ENCODE measurements around the gene INCA1.

INCA1 gene

DNA sequence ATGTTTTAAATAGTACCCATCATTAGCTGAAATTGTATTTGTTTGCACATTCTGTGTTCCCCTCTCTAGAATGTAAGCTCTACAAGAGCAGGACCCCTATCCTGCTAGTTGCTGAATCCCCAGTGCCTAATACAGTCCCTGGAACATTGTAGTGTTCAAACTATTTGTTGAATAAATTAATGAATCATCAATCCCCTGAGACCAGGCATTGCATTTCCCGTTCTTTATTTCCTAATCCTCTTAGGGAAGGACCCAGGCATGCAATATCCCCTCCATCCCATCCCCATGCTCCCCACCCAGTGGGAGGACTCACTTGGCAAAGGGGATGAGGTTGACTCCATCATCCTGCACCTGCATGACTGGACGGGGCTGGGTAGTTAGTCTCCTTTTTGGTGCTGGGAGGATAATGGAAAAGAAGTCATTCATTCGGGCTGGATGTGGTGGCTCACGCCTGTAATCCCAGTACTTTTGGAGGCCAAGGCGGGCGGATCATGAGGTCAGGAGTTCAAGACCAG is 3.2 kb downstream of the INCA1 start:
- Mint-ChIP-seq H3K4me1 (ENCODE audit: low read depth) (peaks cover 31% of the 10 kb centered on the region), H3K27me3 (no peaks in the 10 kb centered on the region), H3K27ac (no peak overlapping the region), H3K36me3 (ENCODE audit: low read depth) (peaks cover 6% of the 10 kb centered on the region), H3K9me3 (no peaks in the 10 kb centered on the region), H3K4me3 (no peak overlapping the region)

DNA sequence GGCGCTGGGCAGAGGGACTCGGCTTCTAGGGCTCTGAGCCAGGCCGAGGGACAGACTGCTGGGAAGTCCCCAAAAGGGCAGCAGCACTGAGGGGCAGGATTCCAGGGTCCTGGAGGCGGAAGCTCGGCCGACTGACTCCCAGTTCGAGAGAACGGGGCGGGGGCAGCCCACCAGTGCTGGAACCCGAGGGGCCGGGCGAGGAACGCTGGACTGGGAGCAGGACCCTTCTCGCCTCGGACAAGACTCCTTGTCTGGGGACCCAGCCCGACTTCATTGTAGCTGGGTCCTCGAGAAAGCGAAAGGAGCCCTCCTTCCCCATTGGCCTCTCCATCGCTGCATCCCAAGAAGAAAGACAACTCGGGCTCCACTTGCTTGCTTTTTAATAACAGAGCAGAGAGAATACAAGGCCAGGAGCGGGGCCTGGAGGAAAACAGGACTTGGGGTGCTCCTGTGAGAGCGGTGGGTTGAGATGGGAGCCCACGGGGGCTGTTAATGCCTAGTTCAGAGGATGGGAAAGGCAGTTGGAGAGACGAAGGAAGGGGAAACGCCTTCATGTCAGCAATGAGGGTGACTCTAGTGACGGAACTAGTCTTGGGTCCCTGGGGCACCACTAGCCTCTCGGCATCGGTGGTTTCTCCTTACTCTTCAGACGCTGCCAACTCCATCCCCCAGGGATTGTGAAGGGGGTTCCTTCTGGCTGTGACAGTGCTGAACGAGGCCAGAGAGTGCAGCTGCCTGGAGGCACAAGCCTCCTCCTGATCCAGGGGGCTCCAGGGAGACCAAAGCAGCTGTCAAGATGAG is 9.4 kb downstream of the INCA1 start:
- no peaks in the 10 kb centered on the region for H3K27me3 Mint-ChIP-seq
- no peaks in the 10 kb centered on the region for H3K9me3 Mint-ChIP-seq
- H3K27ac Mint-ChIP-seq: peak overlapping the region; percentile 93
- peak overlapping the region; percentile 93 for H3K4me3 Mint-ChIP-seq
- peaks cover 43% of the 10 kb centered on the region for H3K4me1 Mint-ChIP-seq (ENCODE audit: low read depth)
- peaks cover 18% of the 10 kb centered on the region for H3K36me3 Mint-ChIP-seq (ENCODE audit: low read depth)

DNA sequence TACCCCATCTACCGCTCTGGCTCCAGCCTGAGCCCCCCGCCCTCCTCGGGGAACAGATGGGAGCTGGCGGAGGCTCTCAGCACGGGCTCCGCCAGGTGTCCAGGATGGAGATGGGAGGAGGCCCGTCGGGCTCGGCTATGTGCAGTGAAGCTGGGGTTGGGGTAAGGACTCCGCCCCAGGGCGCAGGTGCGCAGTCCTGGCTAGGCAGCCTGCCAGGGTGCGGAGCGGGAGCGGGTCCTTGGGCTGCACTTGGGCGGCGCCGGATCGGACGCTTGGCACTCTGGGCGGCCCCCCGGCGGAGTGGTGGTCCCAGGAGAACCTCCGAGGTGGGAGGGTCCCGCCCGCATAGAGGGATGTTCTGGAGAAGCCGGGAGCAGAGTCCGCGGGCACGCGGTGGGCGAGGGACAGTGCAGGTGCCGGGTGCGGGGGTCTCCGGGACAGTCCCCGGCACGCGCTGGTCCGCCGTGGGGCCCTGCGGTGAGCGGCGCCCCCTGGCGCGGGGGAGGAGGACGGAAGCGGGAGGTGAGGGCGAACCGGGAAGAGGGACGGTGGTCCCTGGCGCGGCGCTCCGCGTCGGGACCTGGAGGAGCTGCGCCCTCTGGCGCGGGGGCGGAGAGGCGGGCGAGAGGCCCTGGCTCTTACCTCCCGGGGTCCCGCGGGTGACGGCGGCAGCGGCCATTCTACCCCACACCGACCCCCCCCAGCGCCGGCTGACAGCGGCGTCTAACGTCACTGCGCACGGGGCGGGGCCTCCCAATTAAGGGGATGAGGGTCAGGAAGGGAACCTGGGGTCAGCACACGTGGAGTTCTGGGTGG is 10.2 kb downstream of the INCA1 start, which contains the start of gene CAMTA2:
Gene CAMTA2 (minus strand): TSS at position 725 of the 816 bp plus-strand sequence. CDS start 1,453 bp downstream, outside the sequence.
- Mint-ChIP-seq H3K27ac (peak within 1 kb of the TSS; percentile 93), H3K27me3 (no peaks in the 10 kb centered on the region), H3K4me3 (peak within 1 kb of the TSS; percentile 93), H3K36me3 (ENCODE audit: low read depth) (peaks cover 26% of the 10 kb centered on the region), H3K9me3 (no peaks in the 10 kb centered on the region), H3K4me1 (ENCODE audit: low read depth) (peaks cover 45% of the 10 kb centered on the region)

DNA sequence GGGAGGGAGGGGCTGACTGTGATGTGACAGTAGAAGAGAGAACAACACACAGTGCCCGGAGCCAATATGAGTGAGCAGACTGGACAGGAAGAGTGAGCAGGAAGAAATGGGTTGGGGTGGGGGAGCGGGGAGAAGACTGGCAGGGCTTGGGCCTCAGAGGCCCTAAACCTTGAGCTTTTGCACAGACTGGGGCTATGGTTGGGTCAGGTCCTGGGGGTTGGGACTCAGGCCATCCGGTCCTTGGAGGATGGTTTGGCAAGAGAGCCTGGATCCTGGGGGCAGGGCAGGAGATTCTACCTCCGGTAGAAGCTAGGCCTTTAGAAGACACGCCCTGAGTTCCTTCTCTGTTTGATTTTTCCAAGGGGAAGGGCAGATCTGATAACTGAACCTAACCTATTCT is 10.9 kb downstream of the INCA1 start:
- Mint-ChIP-seq H3K36me3 (ENCODE audit: low read depth) (peaks cover 25% of the 10 kb centered on the region), H3K4me1 (ENCODE audit: low read depth) (peaks cover 48% of the 10 kb centered on the region), H3K9me3 (no peaks in the 10 kb centered on the region), H3K4me3 (peak overlapping the region; percentile 93), H3K27ac (peak overlapping the region; percentile 85), H3K27me3 (no peaks in the 10 kb centered on the region)

DNA sequence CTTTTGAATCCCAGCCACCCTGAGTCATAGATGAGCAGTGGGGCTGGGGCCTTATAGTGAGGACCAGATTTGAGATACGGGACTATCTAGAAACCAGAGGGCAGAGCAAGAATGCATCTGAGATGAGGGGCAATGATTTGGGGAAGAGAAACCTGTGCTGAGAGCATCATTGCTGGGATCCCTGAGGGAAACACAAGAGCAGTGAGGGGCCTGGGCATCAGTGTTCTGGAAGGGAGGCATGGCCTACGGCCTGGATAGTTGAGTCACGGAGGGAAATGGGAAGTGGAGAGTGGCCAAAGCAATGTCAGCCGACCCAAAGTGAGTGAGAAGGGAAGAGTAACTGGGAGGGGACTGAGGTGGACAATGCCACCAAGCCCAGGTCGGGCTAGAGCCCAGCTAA is 15.0 kb downstream of the INCA1 start:
- peaks cover 43% of the 10 kb centered on the region for H3K4me1 Mint-ChIP-seq (ENCODE audit: low read depth)
- H3K4me3 Mint-ChIP-seq: no peak overlapping the region
- no peak overlapping the region for H3K27ac Mint-ChIP-seq
- no peaks in the 10 kb centered on the region for H3K27me3 Mint-ChIP-seq
- H3K36me3 Mint-ChIP-seq (ENCODE audit: low read depth): peaks cover 44% of the 10 kb centered on the region
- no peaks in the 10 kb centered on the region for H3K9me3 Mint-ChIP-seq

GRCh38 chr17:4980644-4981216 is 16.6 kb downstream of the INCA1 start:
- Mint-ChIP-seq H3K4me3 (peak overlapping the region; percentile 28), H3K9me3 (no peaks in the 10 kb centered on the region), H3K27ac (peak overlapping the region; percentile 87), H3K36me3 (ENCODE audit: low read depth) (peaks cover 52% of the 10 kb centered on the region), H3K4me1 (ENCODE audit: low read depth) (peaks cover 32% of the 10 kb centered on the region), H3K27me3 (no peaks in the 10 kb centered on the region)

GRCh38 chr17:4978726-4979125 is 18.6 kb downstream of the INCA1 start:
- H3K27ac Mint-ChIP-seq: no peak overlapping the region
- H3K9me3 Mint-ChIP-seq: no peaks in the 10 kb centered on the region
- H3K4me3 Mint-ChIP-seq: no peak overlapping the region
- peaks cover 65% of the 10 kb centered on the region for H3K36me3 Mint-ChIP-seq (ENCODE audit: low read depth)
- H3K4me1 Mint-ChIP-seq (ENCODE audit: low read depth): peaks cover 30% of the 10 kb centered on the region
- no peaks in the 10 kb centered on the region for H3K27me3 Mint-ChIP-seq

GRCh38 chr17:4974115-4974670 is 23.1 kb downstream of the INCA1 start:
- Mint-ChIP-seq H3K27ac (peak overlapping the region; percentile 79), H3K27me3 (no peaks in the 10 kb centered on the region), H3K36me3 (ENCODE audit: low read depth) (peaks cover 63% of the 10 kb centered on the region)

DNA sequence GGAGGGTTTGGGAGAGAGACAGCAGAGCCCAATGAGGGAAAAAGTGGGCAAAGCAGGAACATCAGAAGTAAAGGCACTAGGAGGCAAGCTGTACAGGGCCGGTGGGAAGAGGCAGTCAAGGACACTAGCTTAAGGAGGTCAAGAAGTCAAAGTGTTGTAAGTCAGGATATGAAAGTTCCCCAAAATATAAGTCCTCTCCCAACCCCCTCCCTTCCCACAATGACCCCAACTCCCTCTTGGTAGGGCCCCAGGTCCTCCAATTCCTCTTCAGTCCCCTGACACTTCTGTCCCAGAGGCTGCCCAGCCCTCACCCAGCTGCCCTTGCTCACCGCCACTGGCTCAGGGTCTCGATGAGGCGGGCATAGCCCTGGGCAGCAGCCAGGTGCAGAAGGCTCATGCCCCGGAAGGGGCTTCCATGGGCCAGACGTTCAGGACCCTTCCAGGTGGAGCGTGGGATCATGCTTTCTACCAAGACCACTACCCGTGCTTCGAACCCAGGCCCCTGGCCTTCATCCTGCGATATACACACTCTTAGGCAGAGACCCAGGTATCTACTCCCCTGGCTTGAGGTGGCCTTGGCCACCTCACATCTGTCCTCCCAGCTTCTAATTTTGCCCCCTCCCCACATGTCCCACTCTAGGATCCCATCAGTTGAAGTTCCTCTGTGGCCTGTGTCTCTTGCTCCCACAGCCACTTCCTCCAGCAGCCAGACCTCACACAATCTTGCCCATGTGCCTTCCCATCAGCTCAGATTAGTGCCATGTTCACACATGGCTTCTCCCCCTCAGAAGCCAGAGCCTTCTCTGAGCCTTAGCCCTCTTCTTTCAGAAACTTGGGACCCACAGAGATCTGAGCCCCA is 23.8 kb downstream of the INCA1 start:
- peaks cover 59% of the 10 kb centered on the region for H3K36me3 Mint-ChIP-seq (ENCODE audit: low read depth)
- peaks cover 29% of the 10 kb centered on the region for H3K4me1 Mint-ChIP-seq (ENCODE audit: low read depth)
- no peaks in the 10 kb centered on the region for H3K27me3 Mint-ChIP-seq
- no peaks in the 10 kb centered on the region for H3K9me3 Mint-ChIP-seq
- peak overlapping the region; percentile 79 for H3K27ac Mint-ChIP-seq
- H3K4me3 Mint-ChIP-seq: no peak overlapping the region

More at GRCh38 chr17:4974115-4974670, 23.1 kb downstream of the INCA1 start:
- Mint-ChIP-seq H3K4me1 (ENCODE audit: low read depth) (peaks cover 28% of the 10 kb centered on the region), H3K9me3 (no peaks in the 10 kb centered on the region), H3K4me3 (no peak overlapping the region)

GRCh38 chr17:4972752-4973151 is 24.6 kb downstream of the INCA1 start:
- Mint-ChIP-seq H3K9me3 (no peaks in the 10 kb centered on the region), H3K36me3 (ENCODE audit: low read depth) (peaks cover 59% of the 10 kb centered on the region), H3K4me1 (ENCODE audit: low read depth) (peaks cover 29% of the 10 kb centered on the region), H3K4me3 (no peak overlapping the region), H3K27ac (peak overlapping the region; percentile 33), H3K27me3 (no peaks in the 10 kb centered on the region)

GRCh38 chr17:4972322-4972721 is 25.0 kb downstream of the INCA1 start:
- peak overlapping the region; percentile 33 for H3K27ac Mint-ChIP-seq
- H3K9me3 Mint-ChIP-seq: no peaks in the 10 kb centered on the region
- no peak overlapping the region for H3K4me3 Mint-ChIP-seq
- H3K36me3 Mint-ChIP-seq (ENCODE audit: low read depth): peaks cover 55% of the 10 kb centered on the region
- peaks cover 29% of the 10 kb centered on the region for H3K4me1 Mint-ChIP-seq (ENCODE audit: low read depth)
- no peaks in the 10 kb centered on the region for H3K27me3 Mint-ChIP-seq

GRCh38 chr17:4971826-4972225 is 25.5 kb downstream of the INCA1 start:
- Mint-ChIP-seq H3K4me1 (ENCODE audit: low read depth) (peaks cover 29% of the 10 kb centered on the region), H3K36me3 (ENCODE audit: low read depth) (peaks cover 51% of the 10 kb centered on the region), H3K27me3 (no peaks in the 10 kb centered on the region), H3K9me3 (no peaks in the 10 kb centered on the region), H3K27ac (peak overlapping the region; percentile 39), H3K4me3 (no peak overlapping the region)

GRCh38 chr17:4970273-4970672 is 27.0 kb downstream of the INCA1 start:
- no peaks in the 10 kb centered on the region for H3K27me3 Mint-ChIP-seq
- peaks cover 53% of the 10 kb centered on the region for H3K36me3 Mint-ChIP-seq (ENCODE audit: low read depth)
- no peaks in the 10 kb centered on the region for H3K9me3 Mint-ChIP-seq

More at GRCh38 chr17:4970273-4970672, 27.0 kb downstream of the INCA1 start:
- no peak overlapping the region for H3K27ac Mint-ChIP-seq
- H3K4me3 Mint-ChIP-seq: no peak overlapping the region
- H3K4me1 Mint-ChIP-seq (ENCODE audit: low read depth): peaks cover 41% of the 10 kb centered on the region
